HCT116 (cell line): ENCODE measurements around the gene MYPN. TPM values are rescaled to one million over a fixed set of nuclear protein-coding genes. Genes with fewer than 3 reads are reported as not detected.

Experiments used
- ATAC-seq: fragments of 200-7000 bp; cut with Tn5 transposase; 2 replicates; pipeline ENCODE4 v1.9.1; 2020; ENCODE audit warnings: mild to moderate bottlenecking, moderate library complexity
- BruUV-seq: library from RNA; stranded (reverse); fragments of 400-500 nt; replicated peaks from 2 replicates; lab custom pipeline; 2021; lab: Mats Ljungman, UMichigan
- CTCF ChIA-PET: fragments of 300-600 bp; sonication (Branson Sonifier 250); formaldehyde crosslinking; loops from one replicate; lab custom pipeline; 2021; ENCODE audit warnings: antibody characterized with exemption; lab: Charles Lee
- POLR2A ChIA-PET: fragments of 300-600, 350-600 bp; sonication (Branson Sonifier 250); formaldehyde crosslinking; loops from one replicate; lab custom pipeline; 2021; ENCODE audit warnings: antibody characterized with exemption; lab: Charles Lee
- RAD21 ChIA-PET, 2 experiments: fragments of 300-600 bp; sonication (Branson Sonifier 250); formaldehyde crosslinking; loops; one replicate each; lab custom pipeline; 2023; ENCODE audit warnings: low total read pairs in 2 of 2; ENCODE audit not compliant: uncharacterized antibody in 2 of 2, unreplicated experiment in 2 of 2, low non-redundant PET in 1 of 2; lab: Charles Lee
- DNase-seq: peaks from one replicate; pipeline ENCODE4 v3.0.0-alpha.2; 2010; ENCODE audit warnings: low read depth, low spot score
- H2AFZ ChIP-seq: fragments of 200-600 bp; shearing (Covaris generic), sonication (generic); 2 replicates; pipeline ENCODE4 v1.6.1; 2017; ENCODE audit warnings: low read depth, mixed run types, mixed read lengths, antibody characterized with exemption, low read length; ENCODE audit not compliant: poor library complexity, severe bottlenecking
- H3K27ac ChIP-seq: 2 replicates; pipeline ENCODE4 v1.5.1; 2012; ENCODE audit warnings: low read depth, low read length
- H3K27me3 ChIP-seq: fragments of 200-600 bp; sonication (generic); 2 replicates; pipeline ENCODE4 v1.6.1; 2016; ENCODE audit warnings: mixed run types, low read length, mixed read lengths; ENCODE audit not compliant: insufficient read depth
- H3K36me3 ChIP-seq, 2 experiments: fragments of 200-500 bp in 1 of 2; fragments of 200-600 bp in 1 of 2; sonication (Bioruptor generic) in 1 of 2; sonication (generic) in 1 of 2; 2 replicates each; pipeline versions ENCODE4 v1.5.1 to v1.6.1; 2014 to 2016; ENCODE audit warnings: low read length in 2 of 2, inconsistent platforms in 1 of 2, mixed read lengths in 1 of 2, mixed run types in 1 of 2; ENCODE audit not compliant: insufficient read depth in 2 of 2, control insufficient read depth in 1 of 2
- H3K4me1 ChIP-seq, 2 experiments: fragments of 200-600 bp in 1 of 2; sonication (generic) in 1 of 2; 2 replicates each; pipeline versions ENCODE4 v1.5.1 to v1.6.1; 2012 to 2017; ENCODE audit warnings: low read length in 2 of 2, inconsistent platforms in 1 of 2, mild to moderate bottlenecking in 1 of 2, mixed read lengths in 1 of 2, mixed run types in 1 of 2, moderate library complexity in 1 of 2; ENCODE audit not compliant: insufficient read depth in 2 of 2, control insufficient read depth in 1 of 2
- H3K4me2 ChIP-seq: fragments of 200-600 bp; sonication (generic); 2 replicates; pipeline ENCODE4 v1.6.1; 2017; ENCODE audit warnings: mixed run types, low read length, mixed read lengths
- H3K4me3 ChIP-seq, 2 experiments: fragments of 200-600 bp in 1 of 2; sonication (generic) in 1 of 2; replicated peaks in 1 of 2; 2 replicates each; pipeline ENCODE4 v1.5.1; 2011 to 2016; ENCODE audit warnings: low read length in 2 of 2, control low read depth in 1 of 2, low read depth in 1 of 2, mild to moderate bottlenecking in 1 of 2, mixed read lengths in 1 of 2, mixed run types in 1 of 2
- H3K79me2 ChIP-seq: fragments of 200-600 bp; sonication (generic); 2 replicates; pipeline ENCODE4 v1.6.1; 2017; ENCODE audit warnings: mild to moderate bottlenecking, mixed run types, low read length, moderate library complexity, mixed read lengths; ENCODE audit not compliant: insufficient read depth
- H3K9ac ChIP-seq: fragments of 200-600 bp; sonication (generic); 2 replicates; pipeline ENCODE4 v1.6.1; 2016; ENCODE audit warnings: low read length, mixed read lengths
- H3K9me2 ChIP-seq: fragments of 200-600 bp; sonication (generic), shearing (Covaris generic); 2 replicates; pipeline ENCODE4 v1.6.1; 2017; ENCODE audit warnings: mixed run types, mild to moderate bottlenecking, moderate library complexity; ENCODE audit not compliant: insufficient read depth
- H3K9me3 ChIP-seq, 2 experiments: fragments of 200-500 bp in 1 of 2; fragments of 200-600 bp in 1 of 2; sonication (Bioruptor generic) in 1 of 2; sonication (generic) in 1 of 2; 2 replicates each; pipeline ENCODE4 v1.6.1; 2014 to 2017; ENCODE audit warnings: low read length in 2 of 2, mixed read lengths in 2 of 2, inconsistent platforms in 1 of 2, low read depth in 1 of 2, mild to moderate bottlenecking in 1 of 2, mixed run types in 1 of 2, moderate library complexity in 1 of 2; ENCODE audit not compliant: control insufficient read depth in 1 of 2, insufficient read depth in 1 of 2
- H4K20me1 ChIP-seq: fragments of 200-600 bp; sonication (generic), shearing (Covaris generic); 2 replicates; pipeline ENCODE4 v1.6.1; 2017; ENCODE audit warnings: mixed run types, mild to moderate bottlenecking, moderate library complexity; ENCODE audit not compliant: insufficient read depth
- CBX3 ChIP-seq: IDR thresholded peaks from 2 replicates; pipeline ENCODE4 v1.6.1; 2012; ENCODE audit warnings: low read depth
- CEBPB ChIP-seq: IDR thresholded peaks from 2 replicates; pipeline ENCODE4 v1.6.1; 2012; ENCODE audit warnings: low read depth
- EGR1 ChIP-seq: IDR thresholded peaks from 2 replicates; pipeline ENCODE4 v1.6.1; 2012; ENCODE audit warnings: low read depth
- ELF1 ChIP-seq: IDR thresholded peaks from 2 replicates; pipeline ENCODE4 v1.6.1; 2012; ENCODE audit warnings: low read depth, borderline replicate concordance
- EZH2phosphoT487 ChIP-seq: fragments of 200-600 bp; IDR thresholded peaks from 2 replicates; pipeline ENCODE4 v1.6.1; 2018; ENCODE audit warnings: antibody characterized with exemption, borderline replicate concordance
- JUND ChIP-seq: IDR thresholded peaks from 2 replicates; pipeline ENCODE4 v1.6.1; 2012
- RAD21 ChIP-seq: IDR thresholded peaks from 2 replicates; pipeline ENCODE4 v1.6.1; 2012; ENCODE audit warnings: low read depth, mild to moderate bottlenecking
- SP1 ChIP-seq: IDR thresholded peaks from 2 replicates; pipeline ENCODE4 v1.6.1; 2012; ENCODE audit warnings: low read depth
- SRF ChIP-seq: IDR thresholded peaks from 2 replicates; pipeline ENCODE4 v1.6.1; 2012; ENCODE audit warnings: low read depth
- ZFX ChIP-seq: fragments of 450-650 bp; IDR thresholded peaks from 2 replicates; pipeline ENCODE4 v1.6.1; 2017
- ZNF274 ChIP-seq: fragments of 200-500 bp; sonication (Bioruptor generic); IDR thresholded peaks from 2 replicates; pipeline ENCODE4 v1.6.1; 2014; ENCODE audit warnings: mild to moderate bottlenecking, low read depth, low read length, inconsistent platforms
- intact Hi-C: fragments of 100-400 bp; cut with micrococcal nuclease; formaldehyde crosslinking; loops from 2 replicates; pipeline ENCODE4 v1.10.0; 2022
- total RNA-seq: library from RNA; stranded (reverse); gene quantifications from one replicate; pipeline ENCODE4 v1.2.1, GENCODE V29; 2021; ENCODE audit not compliant: unreplicated experiment
- TF ChIP-seq, protein P1 (sequence below), 3 experiments: fragments of 200-600 bp in 1 of 3; sonication (generic) in 1 of 3; IDR thresholded peaks in 2 of 3; conservative IDR thresholded peaks in 1 of 3; 2 replicates each; pipeline ENCODE4 v1.5.1; 2012 to 2017; ENCODE audit warnings: low read depth in 2 of 3, low read length in 2 of 3, antibody characterized with exemption in 1 of 3, borderline replicate concordance in 1 of 3, control low read depth in 1 of 3, mild to moderate bottlenecking in 1 of 3, mixed read lengths in 1 of 3, mixed run types in 1 of 3, moderate library complexity in 1 of 3; ENCODE audit not compliant: insufficient read depth in 1 of 3

The MYPN gene
- total RNA-seq, 1 experiment from 2014 or later = 0.34 TPM

DNA sequence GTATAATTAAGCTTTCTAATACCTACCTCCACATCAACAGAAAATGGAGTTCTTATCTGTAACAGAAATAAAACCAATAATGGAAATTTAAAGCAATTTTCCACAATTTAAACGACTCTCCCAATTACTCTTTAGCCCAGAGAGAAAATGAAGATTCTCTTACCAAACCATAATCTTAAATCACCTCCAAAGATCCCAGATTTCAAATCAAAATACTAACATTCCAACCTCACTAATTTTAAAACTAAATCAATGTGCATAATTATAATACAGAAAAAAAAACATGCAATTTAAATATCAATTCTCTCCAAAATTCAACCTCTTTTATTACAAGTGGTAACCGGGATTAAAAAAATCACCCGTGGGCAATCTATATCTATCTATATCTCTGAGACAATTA lies 35.7 kb upstream of the MYPN start:
- no peaks in the 10 kb centered on the region for H3K9me2 ChIP-seq
- no peaks in the 10 kb centered on the region for H4K20me1 ChIP-seq
- ChIA-PET POLR2A (no interaction called here), RAD21 (no interaction called here), CTCF (no interaction called here)
- H3K9me3 ChIP-seq = no peaks in the 10 kb centered on the region
- H3K4me1 ChIP-seq = peaks cover 9 to 17% of the 10 kb centered on the region in 2 experiments
- no peaks in the 10 kb centered on the region for H3K27me3 ChIP-seq
- peak overlapping the region; percentile 94; the same call in 1 of the 2 replicates for H3K27ac ChIP-seq
- H3K9ac ChIP-seq = peak overlapping the region; percentile 96
- peaks cover 4 to 8% of the 10 kb centered on the region in 2 experiments; a peak in 2 of 4 replicates for H3K36me3 ChIP-seq
- H2AFZ ChIP-seq = no peak overlapping the region
- peak overlapping the region; percentile 91 for H3K4me2 ChIP-seq
- H3K79me2 ChIP-seq = peaks cover 64% of the 10 kb centered on the region
- intact Hi-C loops = no loop called here
- TF ChIP-seq, protein P1, sequence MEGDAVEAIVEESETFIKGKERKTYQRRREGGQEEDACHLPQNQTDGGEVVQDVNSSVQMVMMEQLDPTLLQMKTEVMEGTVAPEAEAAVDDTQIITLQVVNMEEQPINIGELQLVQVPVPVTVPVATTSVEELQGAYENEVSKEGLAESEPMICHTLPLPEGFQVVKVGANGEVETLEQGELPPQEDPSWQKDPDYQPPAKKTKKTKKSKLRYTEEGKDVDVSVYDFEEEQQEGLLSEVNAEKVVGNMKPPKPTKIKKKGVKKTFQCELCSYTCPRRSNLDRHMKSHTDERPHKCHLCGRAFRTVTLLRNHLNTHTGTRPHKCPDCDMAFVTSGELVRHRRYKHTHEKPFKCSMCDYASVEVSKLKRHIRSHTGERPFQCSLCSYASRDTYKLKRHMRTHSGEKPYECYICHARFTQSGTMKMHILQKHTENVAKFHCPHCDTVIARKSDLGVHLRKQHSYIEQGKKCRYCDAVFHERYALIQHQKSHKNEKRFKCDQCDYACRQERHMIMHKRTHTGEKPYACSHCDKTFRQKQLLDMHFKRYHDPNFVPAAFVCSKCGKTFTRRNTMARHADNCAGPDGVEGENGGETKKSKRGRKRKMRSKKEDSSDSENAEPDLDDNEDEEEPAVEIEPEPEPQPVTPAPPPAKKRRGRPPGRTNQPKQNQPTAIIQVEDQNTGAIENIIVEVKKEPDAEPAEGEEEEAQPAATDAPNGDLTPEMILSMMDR (IDR thresholded peaks at IDR 0.05 in 2 of 3, conservative IDR thresholded peaks at IDR 0.05 in 1 of 3; ENCODE audit: borderline replicate concordance in 1 of 3, insufficient read depth in 1 of 3, low read depth in 2 of 3, low read length in 2 of 3) = no peak
- TF ChIP-seq SP1 = no peak
- no peak for TF ChIP-seq RAD21
- no peak for TF ChIP-seq SRF
- TF ChIP-seq CBX3 = no peak
- no peak for TF ChIP-seq ZFX
- TF ChIP-seq EZH2phosphoT487 = no peak
- TF ChIP-seq ELF1 = no peak
- no peak for TF ChIP-seq JUND
- TF ChIP-seq EGR1 = no peak
- TF ChIP-seq ZNF274 = no peak
- no peak for TF ChIP-seq CEBPB
- peak overlapping the region; percentile 89 to 95 for H3K4me3 ChIP-seq
- no peak for DNase-seq
- no peak for ATAC-seq
- no TSS peak for BruUV-seq
